ENCODE results near the gene NFE2L2. TPM values are rescaled to one million over a fixed set of nuclear protein-coding genes. Genes with fewer than 3 reads are reported as not detected.

The NFE2L2 gene
- total and polyA plus RNA-seq, 2 experiments from 2014 or later = 77.4 to 123 TPM

- WGBS, 2 experiments (ENCODE audit: low coverage in 1 of 2, low lambda C conversion rate in 2 of 2, missing lambda C conversion rate in 2 of 2) = 54 to 56% methylated on average over 3 of the region's 3 CpGs
- H3K4me2 ChIP-seq (ENCODE audit: unreplicated experiment) = peak overlapping the region; percentile 31
- no peak for DNase-seq
Measured at GRCh38 chr2:177246000-177246399, 18.5 kb downstream of the NFE2L2 start.

GRCh38 chr2:177245010-177245422 is 19.5 kb downstream of the NFE2L2 start:
- Histone ChIP-seq H3K4me1 (ENCODE audit: insufficient read depth) (peaks cover 60% of the 10 kb centered on the region), H2AFZ (no peak overlapping the region), H3K4me3 (no peak overlapping the region), H3K79me2 (ENCODE audit: insufficient read depth) (peaks cover 98% of the 10 kb centered on the region), H3K9me2 (ENCODE audit: insufficient read depth) (no peaks in the 10 kb centered on the region), H3K9ac (peak overlapping the region; percentile 44), H3K27me3 (replicated peaks; ENCODE audit: insufficient read depth) (no peaks in the 10 kb centered on the region), H3K9me3 (ENCODE audit: low read depth) (no peaks in the 10 kb centered on the region), H3K27ac (peak overlapping the region; percentile 98), H4K20me1 (ENCODE audit: insufficient read depth) (no peaks in the 10 kb centered on the region), H3K4me2 (ENCODE audit: unreplicated experiment) (peak overlapping the region; percentile 31), H3K36me3 (ENCODE audit: low read depth) (0 out of 2 replicates have a peak, but pooled peaks cover 4% of the 10 kb centered on the region), H3F3A (ENCODE audit: insufficient read depth) (peaks cover 66% of the 10 kb centered on the region)
- 3 to 4% methylated on average over 4 of the region's 4 CpGs for WGBS, 2 experiments (ENCODE audit: low coverage in 1 of 2, low lambda C conversion rate in 2 of 2, missing lambda C conversion rate in 2 of 2)
- TF ChIP-seq EZH2 (IDR thresholded peaks at IDR 0.05; ENCODE audit: insufficient read depth, poor library complexity, severe bottlenecking) (no peak), EZH2phosphoT487 (IDR thresholded peaks at IDR 0.05; ENCODE audit: insufficient read depth, low read depth) (no peak)
- in situ Hi-C loops (cut with MboI) = no loop called here
- DNase-seq = peak; percentile 93

More at GRCh38 chr2:177246000-177246399, 18.5 kb downstream of the NFE2L2 start:
- H3K9me3 ChIP-seq (ENCODE audit: low read depth) = no peaks in the 10 kb centered on the region
- no peaks in the 10 kb centered on the region; the same call in 1 of the 2 replicates for H4K20me1 ChIP-seq (ENCODE audit: insufficient read depth)
- H3K4me1 ChIP-seq (ENCODE audit: insufficient read depth) = peaks cover 50% of the 10 kb centered on the region
- peaks cover 98% of the 10 kb centered on the region for H3K79me2 ChIP-seq (ENCODE audit: insufficient read depth)
- in situ Hi-C loops (cut with MboI) = no loop called here
- peaks cover 62% of the 10 kb centered on the region for H3F3A ChIP-seq (ENCODE audit: insufficient read depth)
- H3K27me3 ChIP-seq (replicated peaks; ENCODE audit: insufficient read depth) = no peaks in the 10 kb centered on the region
- no peak overlapping the region for H3K4me3 ChIP-seq
- peak overlapping the region; percentile 44 for H3K9ac ChIP-seq
- H2AFZ ChIP-seq = no peak overlapping the region
- peak overlapping the region; percentile 98 for H3K27ac ChIP-seq
- H3K36me3 ChIP-seq (ENCODE audit: low read depth) = 0 out of 2 replicates have a peak, but pooled peaks cover 4% of the 10 kb centered on the region
- TF ChIP-seq EZH2phosphoT487 (IDR thresholded peaks at IDR 0.05; ENCODE audit: insufficient read depth, low read depth) = no peak
- no peak for TF ChIP-seq EZH2 (IDR thresholded peaks at IDR 0.05; ENCODE audit: insufficient read depth, poor library complexity, severe bottlenecking)
- no peaks in the 10 kb centered on the region for H3K9me2 ChIP-seq (ENCODE audit: insufficient read depth)

- in situ Hi-C loops (cut with MboI) = no loop called here
Measured at GRCh38 chr2:177244244-177244771, 20.2 kb downstream of the NFE2L2 start.

GRCh38 chr2:177243476-177243875 is 21.1 kb downstream of the NFE2L2 start:
- in situ Hi-C loops (cut with MboI) = no loop called here
- Histone ChIP-seq H2AFZ (no peak overlapping the region), H3K4me3 (peak overlapping the region; percentile 61), H3K79me2 (ENCODE audit: insufficient read depth) (peaks cover 98% of the 10 kb centered on the region), H3K9ac (peak overlapping the region; percentile 82), H3F3A (ENCODE audit: insufficient read depth) (peaks cover 78% of the 10 kb centered on the region), H3K27ac (peak overlapping the region; percentile 98), H3K27me3 (replicated peaks; ENCODE audit: insufficient read depth) (no peaks in the 10 kb centered on the region), H3K9me2 (ENCODE audit: insufficient read depth) (no peaks in the 10 kb centered on the region), H3K9me3 (ENCODE audit: low read depth) (no peaks in the 10 kb centered on the region), H4K20me1 (ENCODE audit: insufficient read depth) (peaks cover under 1% of the 10 kb centered on the region; the same call in 1 of the 2 replicates), H3K36me3 (ENCODE audit: low read depth) (0 out of 2 replicates have a peak, but pooled peaks cover 4% of the 10 kb centered on the region), H3K4me1 (ENCODE audit: insufficient read depth) (peaks cover 73% of the 10 kb centered on the region), H3K4me2 (ENCODE audit: unreplicated experiment) (peak overlapping the region; percentile 82)
- no peak for TF ChIP-seq EZH2 (IDR thresholded peaks at IDR 0.05; ENCODE audit: insufficient read depth, poor library complexity, severe bottlenecking)
- TF ChIP-seq EZH2phosphoT487 (IDR thresholded peaks at IDR 0.05; ENCODE audit: insufficient read depth, low read depth) = no peak
- DNase-seq = peak; percentile 36

More at GRCh38 chr2:177244244-177244771, 20.2 kb downstream of the NFE2L2 start:
- Histone ChIP-seq H3K27ac (peak overlapping the region; percentile 98), H3K9ac (peak overlapping the region; percentile 44), H2AFZ (no peak overlapping the region), H3K79me2 (ENCODE audit: insufficient read depth) (peaks cover 98% of the 10 kb centered on the region), H3K4me3 (no peak overlapping the region; the same call in 1 of the 2 replicates), H3K27me3 (replicated peaks; ENCODE audit: insufficient read depth) (no peaks in the 10 kb centered on the region), H3K9me2 (ENCODE audit: insufficient read depth) (no peaks in the 10 kb centered on the region), H4K20me1 (ENCODE audit: insufficient read depth) (no peaks in the 10 kb centered on the region), H3K36me3 (ENCODE audit: low read depth) (0 out of 2 replicates have a peak, but pooled peaks cover 4% of the 10 kb centered on the region), H3K4me2 (ENCODE audit: unreplicated experiment) (peak overlapping the region; percentile 31), H3K4me1 (ENCODE audit: insufficient read depth) (peaks cover 67% of the 10 kb centered on the region), H3K9me3 (ENCODE audit: low read depth) (no peaks in the 10 kb centered on the region), H3F3A (ENCODE audit: insufficient read depth) (peaks cover 71% of the 10 kb centered on the region)
- DNase-seq = peak; percentile 39
- no peak for TF ChIP-seq EZH2phosphoT487 (IDR thresholded peaks at IDR 0.05; ENCODE audit: insufficient read depth, low read depth)
- no peak for TF ChIP-seq EZH2 (IDR thresholded peaks at IDR 0.05; ENCODE audit: insufficient read depth, poor library complexity, severe bottlenecking)
- 95 to 99% methylated on average over 6 of the region's 6 CpGs for WGBS, 2 experiments (ENCODE audit: low coverage in 1 of 2, low lambda C conversion rate in 2 of 2, missing lambda C conversion rate in 2 of 2)
